Measurements from ENCODE around the gene NMRAL1.

The NMRAL1 gene

GRCh38 chr16:4474192-4474961 is at the start of gene NMRAL1:
TSS of gene NMRAL1 (minus strand) at chr16:4474625. CDS start at chr16:4474132, 493 bp downstream.
- DNase-seq = peak; percentile 93

DNA sequence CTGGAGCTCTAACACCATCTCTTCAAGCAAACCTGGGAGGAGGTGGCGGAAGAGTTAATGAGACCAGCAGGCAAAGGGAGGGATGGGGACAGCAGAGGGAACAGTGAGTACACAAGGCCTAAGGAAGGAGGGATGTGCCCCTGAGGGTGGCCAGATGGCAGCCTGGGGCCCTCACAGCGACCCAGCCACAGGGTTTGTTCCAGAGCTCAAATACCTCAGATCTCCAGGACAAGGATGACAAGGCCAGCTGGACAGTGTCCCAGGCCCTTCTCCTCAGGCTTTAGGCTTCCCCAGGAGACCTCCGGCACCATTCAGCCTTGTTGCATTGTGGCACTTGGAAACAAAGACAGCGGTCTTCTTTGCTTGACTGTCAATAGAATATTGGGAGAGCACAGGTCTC is 49.3 kb upstream of the NMRAL1 start:
- no peak for DNase-seq

GRCh38 chr16:4522051-4522581 is 47.7 kb upstream of the NMRAL1 start:
- DNase-seq = peak; percentile 81

DNA sequence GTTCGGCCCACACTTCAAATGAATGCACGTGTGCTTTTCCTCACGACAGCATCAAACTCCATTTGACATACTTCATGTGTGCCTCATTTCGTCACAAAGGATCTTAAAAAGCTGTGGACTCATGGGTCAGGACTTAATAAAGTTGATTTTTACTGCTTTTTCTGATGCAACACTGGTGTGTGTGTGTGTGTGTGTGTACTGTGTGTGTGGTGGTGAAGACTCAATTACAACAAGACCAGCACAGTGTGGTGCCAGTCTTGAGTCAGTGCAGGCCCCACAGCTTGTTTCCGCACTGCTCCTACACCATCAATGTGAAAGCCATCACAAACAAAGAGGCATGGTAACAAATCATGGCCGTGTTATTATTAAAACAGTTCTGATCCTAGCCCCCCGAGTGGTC is 46.5 kb upstream of the NMRAL1 start:
- no peak for DNase-seq

DNA sequence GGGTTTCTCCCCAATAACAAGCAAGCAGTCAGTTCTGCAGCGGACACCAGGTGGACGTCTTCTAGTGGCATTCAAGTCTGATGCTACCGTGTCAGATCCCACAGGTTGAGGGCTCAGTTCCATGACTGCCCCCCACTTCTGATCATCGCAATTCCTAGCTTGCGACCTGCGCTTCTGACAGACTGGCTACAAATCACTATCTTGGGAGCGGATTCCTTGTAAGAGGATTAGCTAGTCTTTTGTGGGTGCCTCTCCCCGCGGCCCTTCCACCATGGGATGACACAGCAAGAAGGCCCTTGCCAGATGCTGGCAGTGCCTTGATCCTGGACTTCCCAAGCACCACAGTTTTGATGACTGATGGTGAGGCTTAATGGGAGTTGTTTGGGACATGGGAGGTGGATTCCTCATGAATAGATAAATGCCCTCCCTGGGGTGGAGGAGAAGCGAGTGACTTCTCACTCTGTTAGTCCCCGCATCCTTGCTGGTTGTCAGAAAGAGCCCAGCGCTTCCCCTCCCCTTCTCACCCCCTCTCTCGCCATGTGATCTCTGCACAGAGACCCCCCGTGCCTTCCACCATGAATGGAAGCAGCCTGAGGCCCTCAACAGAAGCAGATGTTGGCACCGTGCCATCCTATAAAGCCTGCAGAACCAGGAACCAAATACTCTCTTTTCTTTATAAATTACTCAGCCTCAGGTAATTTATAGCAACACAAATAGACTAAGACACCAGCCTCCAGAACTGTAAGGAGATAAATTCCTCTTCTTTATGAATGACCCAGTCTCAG is 45.0 kb upstream of the NMRAL1 start:
- DNase-seq = no peak

DNA sequence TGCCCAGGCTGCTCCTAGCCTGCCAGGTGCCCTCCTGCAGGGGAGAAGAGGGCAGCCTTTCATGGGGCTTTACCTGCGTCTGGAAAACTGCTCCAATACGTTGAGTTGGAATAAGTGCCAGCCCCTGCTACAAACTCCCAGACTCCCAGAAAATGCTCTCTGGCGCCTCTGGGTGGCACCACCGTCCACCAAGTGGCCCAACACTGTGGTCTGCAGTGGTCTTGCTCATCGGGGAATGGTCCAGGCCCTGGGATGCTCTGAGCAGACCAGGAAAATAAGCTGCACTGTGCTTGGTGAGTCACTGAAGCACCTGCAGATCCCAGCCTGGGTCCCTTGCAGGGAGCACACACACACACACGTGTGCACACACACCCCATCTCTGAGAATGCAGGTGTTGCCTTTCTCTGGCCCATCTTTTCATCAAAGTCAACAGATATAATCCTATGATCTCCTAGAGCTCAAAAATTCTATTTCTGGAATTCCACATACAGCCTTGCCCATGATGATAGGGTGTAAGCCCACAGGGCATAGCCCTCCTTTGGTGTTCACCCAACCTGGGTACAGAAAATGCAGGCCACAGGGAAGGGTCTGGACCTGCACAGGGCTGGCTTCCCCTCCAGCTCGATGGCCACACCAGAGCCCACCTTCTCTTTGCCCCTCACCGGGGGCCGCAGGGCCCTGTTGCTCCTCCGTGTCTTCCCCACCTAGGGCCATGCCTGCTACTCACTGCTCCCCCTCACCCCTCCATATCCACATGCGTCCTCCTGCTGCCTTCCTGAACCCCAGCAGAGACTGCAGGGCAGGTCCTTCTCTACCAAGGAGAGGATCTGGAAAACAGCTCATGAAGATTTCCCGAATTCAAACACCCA is 43.6 kb upstream of the NMRAL1 start:
- DNase-seq = peak; percentile 39

GRCh38 chr16:4515611-4516233 is 41.3 kb upstream of the NMRAL1 start:
- no peak for DNase-seq

- no peak for DNase-seq
Observed at GRCh38 chr16:4514606-4515005, 40.2 kb upstream of the NMRAL1 start.

DNA sequence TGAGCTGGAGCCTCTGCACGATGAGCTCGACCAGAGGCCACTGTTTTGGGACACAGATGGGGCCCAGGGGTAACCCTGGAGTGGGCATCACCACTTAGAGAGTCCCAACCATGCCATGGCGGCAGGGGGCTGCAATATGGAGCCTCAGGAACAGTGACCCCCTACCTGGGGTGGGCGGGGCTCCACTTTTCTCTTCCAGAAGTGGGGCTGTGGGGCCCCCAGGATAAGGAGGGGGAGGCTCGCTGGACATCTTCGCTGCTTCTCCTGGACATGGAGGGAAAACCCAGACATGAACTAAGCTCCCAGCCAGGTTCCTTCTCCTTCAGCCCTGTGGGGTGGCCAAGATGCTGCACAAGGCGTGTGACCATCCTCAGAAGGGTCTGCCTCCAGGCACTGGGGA is 39.5 kb upstream of the NMRAL1 start:
- DNase-seq = no peak

- DNase-seq = no peak
Observed at GRCh38 chr16:4513086-4513860, 38.8 kb upstream of the NMRAL1 start.

DNA sequence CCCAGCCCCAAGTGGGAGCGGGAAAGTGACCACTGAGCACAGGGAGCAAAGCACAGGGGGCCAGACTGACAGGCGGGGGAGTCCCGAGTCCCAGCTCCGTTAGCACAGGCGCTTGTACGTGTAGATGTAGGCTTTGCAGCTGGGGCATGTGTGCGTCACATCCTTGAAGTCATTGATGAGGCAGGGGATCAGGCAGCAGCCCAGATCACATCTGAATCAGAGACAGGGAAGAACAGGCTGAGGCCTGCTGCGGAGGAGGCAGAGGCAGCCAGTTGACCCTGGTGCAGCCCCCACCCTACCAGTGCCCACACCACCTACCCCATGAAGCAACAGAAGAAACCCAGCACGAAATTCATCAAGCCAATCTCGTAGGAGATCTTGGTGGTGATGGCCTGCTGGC is 38.0 kb upstream of the NMRAL1 start:
- no peak for DNase-seq

- DNase-seq = peak; percentile 30
Observed at GRCh38 chr16:4511441-4512082, 37.1 kb upstream of the NMRAL1 start.

DNA sequence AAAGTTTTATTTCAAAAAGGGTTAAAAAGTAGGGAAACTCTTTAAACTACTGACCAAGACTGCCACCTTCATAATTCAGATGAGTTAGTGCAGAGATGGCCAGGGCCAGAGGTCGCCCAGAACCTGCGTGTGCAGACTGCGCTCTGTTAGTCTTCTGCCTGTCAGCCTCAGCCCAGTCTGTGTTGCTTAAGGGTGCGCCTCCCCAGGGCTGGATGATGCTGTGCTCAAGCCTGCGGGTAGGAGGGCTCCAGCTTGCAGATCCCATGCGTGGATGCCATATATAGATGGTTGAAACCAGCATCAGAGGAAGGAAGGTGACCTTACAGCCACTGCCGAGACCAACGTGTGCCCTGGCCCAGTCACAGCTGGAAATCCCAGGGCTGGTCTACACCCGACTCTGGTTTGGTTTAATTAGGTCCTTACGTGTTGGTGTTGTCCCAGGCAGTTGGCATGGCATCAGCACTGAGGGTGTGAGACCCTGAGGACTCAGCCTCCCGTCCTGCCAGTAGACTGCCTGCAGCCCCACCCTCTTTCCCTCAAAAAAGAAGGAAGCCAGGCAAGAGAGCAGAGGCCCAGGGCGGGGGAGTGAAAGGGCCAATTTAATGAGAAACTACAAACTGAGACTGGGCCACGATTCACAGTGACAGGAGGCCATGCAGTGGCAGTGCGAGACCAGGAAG is 36.5 kb upstream of the NMRAL1 start:
- no peak for DNase-seq

- no peak for DNase-seq
Observed at GRCh38 chr16:4510131-4510530, 35.7 kb upstream of the NMRAL1 start.

DNA sequence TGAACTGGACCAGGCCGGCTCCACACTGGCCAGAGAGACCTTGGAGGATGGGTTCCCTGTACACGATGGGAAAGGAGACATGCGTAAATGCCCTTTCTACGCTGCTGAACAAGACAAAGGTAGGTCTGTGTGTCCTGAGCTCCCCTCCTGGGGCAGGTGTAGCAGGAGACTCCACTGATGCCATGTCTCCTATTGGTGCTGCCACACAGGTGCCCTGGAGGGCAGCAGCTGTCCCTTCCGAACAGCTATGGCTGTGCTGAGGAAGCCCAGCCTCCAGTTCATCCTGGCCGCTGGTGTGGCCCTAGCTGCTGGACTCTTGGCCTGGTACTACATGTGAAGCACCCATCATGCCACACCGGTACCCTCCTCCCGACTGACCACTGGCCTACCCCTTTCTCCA is 35.0 kb upstream of the NMRAL1 start:
- no peak for DNase-seq

GRCh38 chr16:4508806-4509205 is 34.4 kb upstream of the NMRAL1 start:
- DNase-seq = no peak

- DNase-seq = no peak
Observed at GRCh38 chr16:4507588-4508345, 33.3 kb upstream of the NMRAL1 start.

- DNase-seq = peak; percentile 49
Observed at GRCh38 chr16:4506450-4506849, 32.0 kb upstream of the NMRAL1 start.

GRCh38 chr16:4505356-4506147 is 31.1 kb upstream of the NMRAL1 start:
- DNase-seq = no peak
